ENCODE results near the gene PAK2. TPM values are rescaled to one million over a fixed set of nuclear protein-coding genes. Genes with fewer than 3 reads are reported as not detected.
"Not testable (repeated sequence)": the region's sequence is repeated elsewhere in the genome, so short reads cannot be mapped to it uniquely, and the experiment has no call there.

The PAK2 gene
- total RNA-seq, 2 experiments from 2014 or later: 24.5 to 95.6 TPM

GRCh38 chr3:196812853-196813252 lies 73.2 kb downstream of the PAK2 start:
- no peaks in the 10 kb centered on the region for H4K20me1 ChIP-seq (ENCODE audit: insufficient read depth, low read length)
- no peaks in the 10 kb centered on the region for H3K79me2 ChIP-seq (ENCODE audit: insufficient read depth, low read depth, low read length)
- intact Hi-C loops (cut with micrococcal nuclease; ENCODE audit: unreplicated experiment): no loop called here
- H3K27ac ChIP-seq (ENCODE audit: low read depth, low read length, poor library complexity, severe bottlenecking): no peak overlapping the region
- no peak overlapping the region for H3K4me2 ChIP-seq (ENCODE audit: low read length)
- H3K4me1 ChIP-seq (ENCODE audit: insufficient read depth, low read length, poor library complexity, severe bottlenecking): no peaks in the 10 kb centered on the region
- H3K9me2 ChIP-seq (ENCODE audit: insufficient read depth, low read length): no peaks in the 10 kb centered on the region
- CTCF ChIA-PET (ENCODE audit: unreplicated experiment): no interaction called here
- H3K9me3 ChIP-seq (ENCODE audit: low read length): no peaks in the 10 kb centered on the region
- BruUV-seq (replicated peaks): TSS peak; percentile 25
- H2AFZ ChIP-seq (ENCODE audit: low read length): no peak overlapping the region
- H3K4me3 ChIP-seq (ENCODE audit: low read depth, low read length, poor library complexity, severe bottlenecking): no peak overlapping the region
- POLR2A ChIA-PET: no interaction called here
- TF ChIP-seq EZH2phosphoT487 (IDR thresholded peaks at IDR 0.05; ENCODE audit: borderline replicate concordance, low read depth, low read length) (no peak), CTCF (conservative IDR thresholded peaks at IDR 0.05; ENCODE audit: low read length) (no peak)
- H3K36me3 ChIP-seq (ENCODE audit: insufficient read depth, low read length): peaks cover 74% of the 10 kb centered on the region
- no peak for DNase-seq (ENCODE audit: low spot score)

GRCh38 chr3:196813903-196814302 lies 74.2 kb downstream of the PAK2 start:
- no peak overlapping the region for H3K27ac ChIP-seq (ENCODE audit: low read depth, low read length, poor library complexity, severe bottlenecking)
- H3K4me2 ChIP-seq (ENCODE audit: low read length): no peak overlapping the region
- H4K20me1 ChIP-seq (ENCODE audit: insufficient read depth, low read length): no peaks in the 10 kb centered on the region
- no peaks in the 10 kb centered on the region for H3K4me1 ChIP-seq (ENCODE audit: insufficient read depth, low read length, poor library complexity, severe bottlenecking)
- H3K36me3 ChIP-seq (ENCODE audit: insufficient read depth, low read length): peaks cover 74% of the 10 kb centered on the region
- H3K79me2 ChIP-seq (ENCODE audit: insufficient read depth, low read depth, low read length): no peaks in the 10 kb centered on the region
- TF ChIP-seq EZH2phosphoT487 (IDR thresholded peaks at IDR 0.05; ENCODE audit: borderline replicate concordance, low read depth, low read length) (no peak), CTCF (conservative IDR thresholded peaks at IDR 0.05; ENCODE audit: low read length) (no peak)
- no peak overlapping the region for H2AFZ ChIP-seq (ENCODE audit: low read length)
- CTCF ChIA-PET (ENCODE audit: unreplicated experiment): no interaction called here
- DNase-seq (ENCODE audit: low spot score): no peak
- no peak overlapping the region for H3K4me3 ChIP-seq (ENCODE audit: low read depth, low read length, poor library complexity, severe bottlenecking)
- intact Hi-C loops (cut with micrococcal nuclease; ENCODE audit: unreplicated experiment): no loop called here
- BruUV-seq (replicated peaks): no TSS peak
- no peaks in the 10 kb centered on the region for H3K9me2 ChIP-seq (ENCODE audit: insufficient read depth, low read length)
- no peaks in the 10 kb centered on the region for H3K9me3 ChIP-seq (ENCODE audit: low read length)
- POLR2A ChIA-PET: interaction anchor here (0.6 to 1.1 kb wide), 4 partner anchors 9 to 396 kb away, joined by 3 to 4 read pairs (median 3); no protein-coding TSS in a partner anchor

DNA sequence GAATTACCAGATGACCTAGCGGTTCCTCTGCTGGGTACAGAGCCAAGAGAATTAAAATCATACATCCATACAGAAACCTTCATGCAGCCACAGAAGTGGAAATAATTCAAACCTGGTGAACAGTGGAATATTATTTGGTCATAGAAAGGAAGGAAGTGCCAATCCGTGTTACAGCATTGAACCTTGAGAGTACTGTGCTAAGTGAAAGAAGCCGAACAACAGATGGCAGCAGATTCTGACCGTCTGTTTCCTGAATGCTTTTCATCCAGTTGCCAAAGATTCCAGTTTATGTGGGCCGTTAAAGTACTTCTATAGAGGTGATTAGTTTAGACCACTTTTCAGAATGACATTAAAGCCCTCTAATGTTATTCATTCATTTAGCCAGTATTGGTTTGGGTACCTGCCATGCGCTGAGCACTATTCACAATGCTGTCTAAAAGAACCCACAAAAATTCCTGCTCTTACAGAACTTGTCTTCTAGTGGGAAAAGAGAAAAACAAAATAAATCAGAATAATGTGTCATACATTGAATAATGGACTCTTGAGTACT lies 82.2 kb downstream of the PAK2 start:
- TF ChIP-seq CTCF (conservative IDR thresholded peaks at IDR 0.05; ENCODE audit: low read length) (no peak), EZH2phosphoT487 (IDR thresholded peaks at IDR 0.05; ENCODE audit: borderline replicate concordance, low read depth, low read length) (no peak)
- no peak overlapping the region for H2AFZ ChIP-seq (ENCODE audit: low read length)
- BruUV-seq (replicated peaks): no TSS peak
- no peak overlapping the region for H3K4me3 ChIP-seq (ENCODE audit: low read depth, low read length, poor library complexity, severe bottlenecking)
- H4K20me1 ChIP-seq (ENCODE audit: insufficient read depth, low read length): no peaks in the 10 kb centered on the region
- no peak overlapping the region for H3K27ac ChIP-seq (ENCODE audit: low read depth, low read length, poor library complexity, severe bottlenecking)
- no peaks in the 10 kb centered on the region for H3K9me3 ChIP-seq (ENCODE audit: low read length)
- no peak overlapping the region for H3K4me2 ChIP-seq (ENCODE audit: low read length)
- H3K36me3 ChIP-seq (ENCODE audit: insufficient read depth, low read length): peaks cover 93% of the 10 kb centered on the region
- no peaks in the 10 kb centered on the region for H3K79me2 ChIP-seq (ENCODE audit: insufficient read depth, low read depth, low read length)
- intact Hi-C loops (cut with micrococcal nuclease; ENCODE audit: unreplicated experiment): no loop called here
- POLR2A ChIA-PET: interaction anchor here (0.5 kb wide), 1 partner anchor 76 kb away, joined by 3 read pairs; no protein-coding TSS in a partner anchor
- CTCF ChIA-PET (ENCODE audit: unreplicated experiment): no interaction called here
- H3K9me2 ChIP-seq (ENCODE audit: insufficient read depth, low read length): no peaks in the 10 kb centered on the region
- no peak for DNase-seq (ENCODE audit: low spot score)
- H3K4me1 ChIP-seq (ENCODE audit: insufficient read depth, low read length, poor library complexity, severe bottlenecking): no peaks in the 10 kb centered on the region

DNA sequence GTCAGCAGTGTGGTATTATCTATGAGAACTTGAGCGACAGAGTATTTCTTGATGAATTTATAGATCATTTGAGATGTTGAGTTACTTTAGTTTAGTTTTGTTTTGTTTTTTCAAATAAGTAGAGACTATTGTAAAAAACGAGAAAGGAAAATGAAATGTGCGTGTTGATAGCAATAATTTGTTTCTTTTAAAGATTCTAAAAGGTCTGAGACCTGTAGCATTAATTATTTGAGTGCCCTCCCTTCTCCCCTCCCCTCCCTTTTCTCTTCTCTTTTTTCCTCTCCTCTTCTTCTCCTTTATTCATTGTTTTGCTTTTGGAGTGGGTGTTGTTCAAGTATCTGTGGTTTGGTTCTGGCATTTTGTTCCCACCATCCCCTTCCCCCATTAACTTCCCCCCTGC lies 90.0 kb downstream of the PAK2 start:
- H3K9me2 ChIP-seq (ENCODE audit: insufficient read depth, low read length); H4K20me1 ChIP-seq (ENCODE audit: insufficient read depth, low read length); POLR2A ChIA-PET; CTCF ChIA-PET (ENCODE audit: unreplicated experiment); H3K4me2 ChIP-seq (ENCODE audit: low read length); BruUV-seq (replicated peaks); DNase-seq (ENCODE audit: low spot score); H3K79me2 ChIP-seq (ENCODE audit: insufficient read depth, low read depth, low read length); H2AFZ ChIP-seq (ENCODE audit: low read length); H3K4me1 ChIP-seq (ENCODE audit: insufficient read depth, low read length, poor library complexity, severe bottlenecking); H3K9me3 ChIP-seq (ENCODE audit: low read length); H3K4me3 ChIP-seq (ENCODE audit: low read depth, low read length, poor library complexity, severe bottlenecking); H3K27ac ChIP-seq (ENCODE audit: low read depth, low read length, poor library complexity, severe bottlenecking): not testable (repeated sequence)
- H3K36me3 ChIP-seq (ENCODE audit: insufficient read depth, low read length): peaks cover 56% of the 10 kb centered on the region
- intact Hi-C loops (cut with micrococcal nuclease; ENCODE audit: unreplicated experiment): loop anchor here (10.0 kb wide), 1 partner anchor 225 kb away; no protein-coding TSS in a partner anchor
